Measurements from ENCODE around the gene OTX2. TPM values are rescaled to one million over a fixed set of nuclear protein-coding genes. Genes with fewer than 3 reads are reported as not detected.

Gene OTX2
- total RNA-seq, 2 experiments from 2014 or later = not detected

- H3K27me3 ChIP-seq (ENCODE audit: control insufficient read depth in 1 of 2, insufficient read depth in 2 of 2, low read length in 2 of 2) = peaks cover 68 to 95% of the 10 kb centered on the region in 2 experiments
- CTCF ChIA-PET = interaction anchor here (0.6 kb wide), 1 partner anchor 46 kb away, joined by 3 read pairs; no protein-coding TSS in a partner anchor
These were observed 2.9 kb upstream of the OTX2 start for GRCh38 chr14:56813143-56813551.

GRCh38 chr14:56812364-56813141 is 2.3 kb upstream of the OTX2 start:
- ATAC-seq (ENCODE audit: poor library complexity) (no peak), DNase-seq (no peak)
- TF ChIP-seq CTCF (IDR thresholded peaks at IDR 0.05) = no peak
- no peak overlapping the region for H3K27ac ChIP-seq (ENCODE audit: low read depth in 1 of 2, low read length in 2 of 2)
- H3K4me1 ChIP-seq (ENCODE audit: insufficient read depth, low read length) = peaks cover 5% of the 10 kb centered on the region
- H3K27me3 Mint-ChIP-seq = peaks cover 80% of the 10 kb centered on the region
- no peak overlapping the region for H3K27ac Mint-ChIP-seq
- no peak overlapping the region for H3K4me3 ChIP-seq (ENCODE audit: low read length)
- no peaks in the 10 kb centered on the region for H3K36me3 Mint-ChIP-seq (ENCODE audit: low read depth)
- no peaks in the 10 kb centered on the region for H3K36me3 ChIP-seq (ENCODE audit: insufficient read depth, low read length)
- ChIA-PET POLR2A (no interaction called here), CTCF (interaction anchor here (0.6 kb wide), 1 partner anchor 46 kb away, joined by 3 read pairs; no protein-coding TSS in a partner anchor)
- H3K4me1 Mint-ChIP-seq (ENCODE audit: low read depth) = peaks cover 19% of the 10 kb centered on the region
- H3K4me3 Mint-ChIP-seq = no peak overlapping the region
- peaks cover 66 to 93% of the 10 kb centered on the region in 2 experiments for H3K27me3 ChIP-seq (ENCODE audit: control insufficient read depth in 1 of 2, insufficient read depth in 2 of 2, low read length in 2 of 2)
- H3K9me3 ChIP-seq (ENCODE audit: control insufficient read depth in 1 of 2, insufficient read depth in 1 of 2, low read length in 2 of 2) = peaks cover 0 to 49% of the 10 kb centered on the region in 2 experiments
- H3K9me3 Mint-ChIP-seq = no peaks in the 10 kb centered on the region
- intact Hi-C loops (cut with DNase I, micrococcal nuclease) = no loop called here

More at GRCh38 chr14:56813143-56813551, 2.9 kb upstream of the OTX2 start:
- H3K27ac ChIP-seq (ENCODE audit: low read depth in 1 of 2, low read length in 2 of 2) = no peak overlapping the region
- peaks cover 3% of the 10 kb centered on the region for H3K4me1 ChIP-seq (ENCODE audit: insufficient read depth, low read length)
- Mint-ChIP-seq H3K4me3 (no peak overlapping the region), H3K4me1 (ENCODE audit: low read depth) (peaks cover 15% of the 10 kb centered on the region), H3K36me3 (ENCODE audit: low read depth) (no peaks in the 10 kb centered on the region), H3K27ac (no peak overlapping the region), H3K27me3 (peaks cover 80% of the 10 kb centered on the region), H3K9me3 (no peaks in the 10 kb centered on the region)
- DNase-seq (no peak), ATAC-seq (ENCODE audit: poor library complexity) (no peak)
- H3K4me3 ChIP-seq (ENCODE audit: low read length) = no peak overlapping the region
- TF ChIP-seq CTCF (IDR thresholded peaks at IDR 0.05) = no peak
- POLR2A ChIA-PET = no interaction called here
- intact Hi-C loops (cut with DNase I, micrococcal nuclease) = no loop called here
- H3K36me3 ChIP-seq (ENCODE audit: insufficient read depth, low read length) = no peaks in the 10 kb centered on the region
- H3K9me3 ChIP-seq (ENCODE audit: control insufficient read depth in 1 of 2, insufficient read depth in 1 of 2, low read length in 2 of 2) = peaks cover 0 to 50% of the 10 kb centered on the region in 2 experiments

GRCh38 chr14:56811593-56812363 is 1.5 kb upstream of the OTX2 start:
- CTCF ChIA-PET = no interaction called here

More at GRCh38 chr14:56811593-56812363, 1.5 kb upstream of the OTX2 start:
- peaks cover 66 to 94% of the 10 kb centered on the region in 2 experiments for H3K27me3 ChIP-seq (ENCODE audit: control insufficient read depth in 1 of 2, insufficient read depth in 2 of 2, low read length in 2 of 2)
- no peak overlapping the region for H3K27ac Mint-ChIP-seq
- no peak overlapping the region for H3K4me3 ChIP-seq (ENCODE audit: low read length)
- no peak for ATAC-seq (ENCODE audit: poor library complexity)
- peaks cover 5% of the 10 kb centered on the region for H3K4me1 ChIP-seq (ENCODE audit: insufficient read depth, low read length)
- H3K4me1 Mint-ChIP-seq (ENCODE audit: low read depth) = peaks cover 26% of the 10 kb centered on the region
- DNase-seq = no peak
- H3K4me3 Mint-ChIP-seq = no peak overlapping the region
- TF ChIP-seq CTCF (IDR thresholded peaks at IDR 0.05) = no peak
- H3K27ac ChIP-seq (ENCODE audit: low read depth in 1 of 2, low read length in 2 of 2) = no peak overlapping the region
- peaks cover 2% of the 10 kb centered on the region for H3K9me3 Mint-ChIP-seq
- POLR2A ChIA-PET = no interaction called here
- no peaks in the 10 kb centered on the region for H3K36me3 Mint-ChIP-seq (ENCODE audit: low read depth)
- intact Hi-C loops (cut with DNase I, micrococcal nuclease) = no loop called here
- peaks cover 0 to 41% of the 10 kb centered on the region in 2 experiments for H3K9me3 ChIP-seq (ENCODE audit: control insufficient read depth in 1 of 2, insufficient read depth in 1 of 2, low read length in 2 of 2)
- no peaks in the 10 kb centered on the region for H3K36me3 ChIP-seq (ENCODE audit: insufficient read depth, low read length)
- H3K27me3 Mint-ChIP-seq = peaks cover 85% of the 10 kb centered on the region
